Glomerular visceral epithelial cell (primary cell): Measurements from ENCODE around the gene KRT8.
"Not testable (repeated sequence)": the region's sequence is repeated elsewhere in the genome, so short reads cannot be mapped to it uniquely, and the experiment has no call there.

Experiments
- DNase-seq: peaks from one replicate; pipeline ENCODE4 v3.0.0-alpha.2; 2016; ENCODE audit errors: extremely low spot score

The KRT8 gene

DNA sequence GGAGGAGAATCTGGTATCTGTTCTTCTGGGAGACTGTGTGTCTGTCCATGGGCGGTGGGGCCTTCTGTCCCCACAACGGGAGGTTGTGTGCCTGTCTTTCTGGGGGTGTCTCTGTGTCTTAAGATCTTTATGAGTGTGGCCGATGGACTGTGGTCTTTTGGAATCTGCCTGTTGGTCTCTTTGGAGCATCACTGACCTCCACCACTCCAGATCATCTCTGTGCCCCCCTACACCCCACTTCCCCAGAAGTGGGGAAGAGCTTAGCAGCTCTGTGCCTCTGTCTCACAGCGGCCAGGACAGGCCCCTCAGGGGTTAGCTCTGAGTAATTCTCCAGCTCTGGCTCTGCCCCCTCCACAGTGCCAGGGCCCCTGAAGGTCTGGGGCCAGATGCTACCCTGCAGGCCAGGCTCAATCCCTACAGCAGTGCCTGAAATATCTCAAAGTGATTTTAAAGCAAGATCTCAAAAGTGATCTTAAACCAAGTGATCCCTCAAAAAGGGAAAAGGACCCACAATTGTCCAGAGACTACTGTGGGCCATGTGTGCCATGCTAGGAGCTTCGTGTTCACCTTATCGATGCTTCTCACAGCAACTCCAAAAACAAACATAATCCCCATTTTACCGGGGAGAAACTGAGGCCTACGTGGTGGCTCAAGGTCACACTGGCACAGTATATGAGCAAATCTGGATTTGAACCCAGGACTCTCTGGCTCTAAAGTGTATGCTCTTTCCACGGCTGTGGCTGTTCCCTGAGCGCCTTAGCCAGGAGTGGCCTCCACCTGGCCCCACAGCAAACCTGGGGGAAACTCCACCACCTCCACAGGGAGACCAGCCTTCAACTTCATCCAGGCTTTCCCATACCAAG, 30.1 kb downstream of the KRT8 start:
- no peak for DNase-seq

DNA sequence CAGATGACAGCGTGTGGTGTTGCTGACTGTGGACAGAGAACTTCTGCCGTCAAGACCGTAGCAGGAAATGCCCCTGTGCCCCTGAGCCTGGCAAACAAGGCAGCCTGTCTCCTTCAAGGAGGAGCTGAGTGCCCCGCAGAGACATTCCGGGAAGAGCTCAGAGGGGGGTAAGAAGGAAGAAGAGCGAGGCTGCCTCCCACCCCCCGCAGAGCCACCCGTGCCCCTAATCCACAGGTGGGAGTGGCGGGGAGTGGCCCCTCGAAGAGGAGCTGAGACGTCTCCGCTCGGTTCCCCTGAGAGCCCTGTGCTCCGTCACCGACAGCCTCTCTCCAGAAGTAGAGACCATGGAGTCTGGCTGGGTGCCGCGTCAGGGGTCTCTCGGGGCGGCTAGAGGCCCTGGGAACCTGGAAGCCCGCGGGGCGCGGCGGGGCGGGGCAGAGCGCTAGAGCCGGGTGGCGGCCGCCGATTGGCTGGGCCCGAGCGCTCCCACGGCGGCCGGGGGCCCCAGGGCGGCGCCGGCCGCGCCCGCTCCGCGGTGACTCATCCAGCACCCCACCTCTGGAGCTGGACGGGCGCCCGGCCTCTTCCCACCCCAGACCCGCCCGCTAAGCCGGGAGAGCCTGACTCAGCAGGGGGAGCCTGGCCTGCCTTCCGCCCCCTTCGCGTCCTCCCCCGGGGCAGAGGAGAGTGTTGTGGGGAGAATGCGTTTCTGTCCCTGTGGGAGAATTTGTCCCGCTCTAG, 30.9 kb downstream of the KRT8 start:
- DNase-seq, result peak; percentile 95

DNA sequence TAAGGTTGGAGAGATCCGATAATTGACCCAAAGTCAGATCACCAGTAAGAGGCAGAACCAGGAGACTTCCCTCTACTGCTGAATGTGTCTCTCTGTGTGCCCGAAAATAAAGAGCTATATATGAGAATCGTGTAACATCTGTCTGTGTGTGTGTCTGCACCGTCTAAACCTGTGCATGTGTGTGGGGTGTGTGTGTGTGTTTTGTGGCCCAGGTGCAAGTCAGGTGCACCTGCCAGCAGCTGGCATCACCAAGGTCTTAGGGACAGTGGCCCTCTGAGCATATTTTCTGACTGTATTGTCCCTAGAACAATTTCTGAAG, 31.4 kb downstream of the KRT8 start:
- no peak for DNase-seq

DNA sequence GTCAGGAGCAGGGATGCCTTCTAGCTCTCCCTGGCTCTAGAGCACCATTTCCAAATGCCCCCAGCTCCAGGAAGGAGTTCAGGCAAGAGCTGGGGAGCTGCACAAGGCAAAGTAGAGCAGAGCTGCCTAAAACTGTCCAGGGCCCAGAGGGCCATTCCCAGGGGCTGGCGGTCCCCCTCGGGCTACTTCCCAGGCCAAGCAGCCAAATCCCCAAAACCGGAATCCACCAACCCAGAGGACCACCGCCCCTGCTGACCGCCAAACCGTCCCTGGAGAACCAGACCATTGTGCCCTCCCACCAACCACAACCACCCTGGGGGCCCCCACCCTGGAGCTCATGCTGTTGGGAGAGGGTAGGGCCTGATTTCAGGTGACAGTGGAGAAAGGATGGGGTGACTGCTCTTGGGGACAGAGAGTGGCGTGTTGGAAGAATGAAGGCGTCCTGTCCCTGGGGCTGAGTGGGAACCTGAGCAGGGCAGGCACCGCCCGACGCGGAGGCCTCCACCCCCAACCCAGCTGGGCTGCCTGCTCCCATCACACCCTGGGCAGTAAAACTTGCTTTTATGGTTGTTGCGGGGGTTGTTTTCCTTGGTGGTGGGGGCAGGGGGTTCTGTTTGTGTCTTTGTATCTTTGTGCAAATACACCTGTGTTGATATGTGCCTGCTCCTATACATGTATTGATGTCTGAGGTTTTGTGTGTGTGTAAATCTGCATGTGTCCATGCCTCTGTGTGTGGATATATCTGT, 32.1 kb downstream of the KRT8 start:
- DNase-seq, result no peak

DNA sequence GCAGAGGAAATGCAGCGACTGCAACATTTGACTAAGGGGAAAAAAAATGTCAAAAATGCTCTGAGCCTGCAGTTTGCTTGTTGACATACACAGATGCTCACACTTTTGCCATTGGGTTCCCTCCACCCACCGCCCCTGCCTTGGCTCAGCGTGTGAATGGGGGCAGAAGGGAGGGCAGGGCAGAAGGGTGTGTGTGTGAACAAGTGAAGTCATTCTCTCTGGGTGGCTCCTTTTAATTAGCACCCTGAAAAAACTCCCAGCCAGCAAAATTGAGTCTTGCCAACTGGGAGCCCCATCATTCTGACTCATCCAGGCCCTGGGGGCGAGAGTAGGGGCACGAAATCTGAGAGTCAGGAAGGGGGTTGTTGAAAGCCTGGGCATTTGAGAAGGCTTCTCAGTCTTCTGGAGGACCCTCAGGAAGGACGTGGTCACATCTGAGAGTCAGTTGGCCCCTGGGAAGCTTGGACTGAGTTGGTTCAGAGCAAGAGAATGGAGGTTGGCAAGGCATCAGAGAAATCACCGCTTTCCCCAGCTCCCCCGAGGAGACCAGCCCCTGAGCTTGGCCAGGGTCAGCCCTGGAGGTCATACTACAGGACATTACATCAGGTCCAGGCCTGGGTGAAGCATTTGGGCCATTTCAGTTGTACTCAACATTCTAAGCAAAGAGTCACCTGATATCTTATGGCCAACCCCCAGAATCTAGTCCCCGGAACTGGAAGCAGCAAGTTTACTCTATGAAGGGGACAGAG, 33.4 kb downstream of the KRT8 start:
- peak; percentile 50 for DNase-seq

DNA sequence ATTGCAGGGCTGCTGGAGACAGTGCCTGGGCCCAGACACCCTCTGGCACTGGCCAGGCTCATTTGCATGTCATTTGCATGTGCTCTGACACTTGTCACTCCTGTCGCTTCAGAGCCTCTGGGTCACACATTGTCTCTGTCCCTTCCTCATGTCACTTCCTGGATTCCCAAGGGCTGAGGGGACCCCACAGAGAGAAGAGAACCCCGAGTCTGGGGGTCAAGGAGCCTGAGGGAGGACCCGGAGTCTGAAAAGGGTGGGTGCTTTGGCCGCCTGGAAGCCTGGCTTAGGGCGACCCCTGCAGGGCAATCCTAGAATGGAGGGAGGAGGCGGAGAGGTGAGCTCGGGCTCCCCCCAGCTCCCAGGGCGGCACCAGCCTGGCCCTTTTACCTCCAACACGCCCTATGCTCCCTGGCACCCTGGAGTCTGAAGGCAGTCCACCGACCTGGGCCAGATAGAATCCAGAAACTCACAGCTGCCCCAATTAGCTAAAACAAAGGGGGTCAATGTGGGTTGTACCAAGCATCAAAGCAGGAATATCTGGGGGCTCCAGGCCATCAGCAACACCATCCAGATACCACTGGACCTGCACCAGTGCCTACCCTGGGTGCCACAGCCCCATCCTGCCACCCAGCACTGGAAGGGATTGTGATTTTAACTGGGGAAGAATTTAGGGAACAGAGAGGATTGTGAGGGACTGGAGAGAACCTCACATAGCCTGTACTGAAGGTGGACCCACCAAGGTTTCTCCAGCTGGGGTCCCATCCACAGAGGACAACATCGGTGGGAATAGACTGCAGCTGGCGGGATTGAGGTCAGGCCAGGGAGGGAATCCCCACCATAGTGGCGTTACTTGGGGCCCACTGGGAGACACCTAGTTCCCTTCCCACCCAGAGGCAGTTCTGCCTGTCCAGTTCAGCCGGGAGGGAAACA, 34.2 kb downstream of the KRT8 start:
- DNase-seq, result peak; percentile 54

DNA sequence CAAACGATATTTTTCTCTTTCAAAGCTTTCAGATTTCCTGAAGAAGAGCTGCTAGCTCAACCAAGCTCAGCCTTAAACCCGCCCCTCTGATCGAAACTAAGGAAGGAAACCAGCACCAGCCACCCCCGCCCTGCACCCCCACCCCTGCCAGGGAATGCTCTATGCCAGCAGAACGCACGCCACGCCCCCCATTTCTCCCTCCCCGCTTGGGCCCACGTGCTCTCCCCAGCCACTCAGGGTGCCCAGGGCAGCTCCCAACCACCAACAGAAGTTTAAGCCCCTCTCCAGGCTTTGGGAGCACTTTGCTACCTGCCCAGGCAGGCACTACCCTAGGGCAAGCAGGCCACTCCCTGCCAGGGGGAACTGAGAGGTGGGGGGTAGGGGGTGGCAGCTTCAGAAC, 37.2 kb downstream of the KRT8 start:
- no peak for DNase-seq

DNA sequence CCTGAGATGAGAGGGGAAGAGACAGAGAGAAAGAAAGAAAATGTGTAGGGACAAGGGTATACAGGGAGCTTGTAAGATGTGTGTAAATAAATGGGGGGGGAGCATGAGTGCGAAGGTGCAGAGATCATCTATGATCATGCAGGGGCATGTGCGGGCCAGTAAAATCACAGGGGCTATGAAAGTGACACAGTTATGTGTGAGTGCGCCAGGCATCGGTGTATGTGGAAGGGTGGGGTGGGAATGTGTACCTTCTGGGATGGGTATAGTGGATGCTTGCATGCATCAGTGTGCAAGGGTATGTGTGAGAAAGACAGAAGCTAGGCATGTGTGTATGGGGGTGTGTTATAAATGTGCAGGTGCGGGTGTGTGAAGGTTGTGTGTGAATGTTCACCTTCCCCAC, 37.7 kb downstream of the KRT8 start:
- no peak for DNase-seq

DNA sequence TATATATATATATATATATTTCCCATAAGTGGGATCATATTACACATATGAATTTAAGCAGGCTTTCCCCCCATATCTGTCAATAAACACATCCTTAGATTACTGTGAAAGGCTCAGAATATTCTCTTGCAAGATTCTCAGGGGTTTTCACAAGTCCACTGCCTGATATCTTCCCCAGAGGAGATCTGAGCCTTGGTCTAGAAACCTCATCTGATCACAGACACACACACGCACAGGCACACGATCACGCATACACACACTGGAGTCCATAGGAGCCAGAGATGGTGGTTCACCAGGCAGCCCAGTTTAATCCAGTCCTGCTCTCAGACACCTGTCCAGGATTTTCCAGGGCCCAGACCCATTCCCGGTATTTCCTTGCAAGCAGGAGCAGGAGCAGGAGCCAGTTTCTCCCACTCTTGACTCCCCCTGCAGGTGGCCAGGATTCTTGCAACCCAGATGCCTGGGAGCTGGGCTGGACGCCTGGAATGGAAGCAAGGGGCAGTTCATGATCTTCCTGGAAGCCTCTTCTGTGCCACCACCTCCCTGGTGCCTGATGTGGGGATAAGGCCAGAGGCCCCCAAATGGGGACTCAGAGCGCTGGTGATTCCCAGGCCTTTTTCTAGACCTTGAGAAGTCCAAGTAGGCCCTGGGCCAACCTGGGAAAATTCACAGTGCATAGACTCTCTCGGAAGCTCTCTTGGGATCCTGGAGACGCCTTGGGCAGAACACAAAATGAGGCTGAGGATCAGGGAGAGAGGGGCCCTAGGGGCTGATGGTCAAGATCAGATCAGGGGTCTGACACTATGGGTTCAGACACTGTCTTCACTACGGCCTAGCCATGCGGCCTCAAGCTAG, 39.6 kb downstream of the KRT8 start:
- DNase-seq, result peak; percentile 79

DNA sequence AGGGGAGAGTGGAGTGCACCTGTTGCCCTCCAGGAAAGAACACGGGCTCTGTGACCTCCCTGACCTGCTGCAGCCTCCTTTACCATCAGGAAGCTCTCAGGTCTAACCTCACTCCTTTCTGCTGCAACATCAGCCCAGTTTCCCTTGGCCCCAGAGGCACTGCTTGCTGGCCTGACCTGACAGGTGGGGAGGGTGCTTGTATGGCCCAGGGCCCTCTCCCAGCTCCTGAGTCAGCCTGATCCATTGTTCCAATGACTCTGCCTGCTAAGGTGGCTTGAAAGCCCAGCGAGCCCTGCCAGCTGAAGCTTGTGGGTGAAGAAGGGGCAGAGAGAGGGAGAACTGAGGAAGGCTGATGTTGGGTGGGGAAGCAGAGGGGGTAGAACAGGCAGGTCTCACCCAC, 42.9 kb downstream of the KRT8 start:
- no peak for DNase-seq

DNA sequence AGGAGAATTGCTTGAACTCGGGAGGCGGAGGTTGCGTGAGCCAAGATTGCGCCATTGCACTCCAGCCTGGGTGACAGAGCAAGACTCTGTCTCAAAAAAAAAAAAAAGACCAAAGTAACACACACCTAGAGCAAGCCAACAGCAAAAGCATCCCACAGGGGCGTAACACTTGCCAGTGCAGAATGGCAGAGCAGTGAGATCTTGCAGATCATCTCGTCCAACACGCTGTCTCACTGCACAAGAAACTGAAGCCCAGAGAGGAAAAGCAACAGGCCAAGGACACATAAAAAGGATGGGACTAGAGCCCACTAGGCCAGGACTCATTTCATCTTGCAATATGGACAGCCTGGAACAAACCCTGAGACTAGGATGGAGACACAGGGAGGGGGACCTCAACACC, 43.4 kb downstream of the KRT8 start:
- DNase-seq, result no peak

DNA sequence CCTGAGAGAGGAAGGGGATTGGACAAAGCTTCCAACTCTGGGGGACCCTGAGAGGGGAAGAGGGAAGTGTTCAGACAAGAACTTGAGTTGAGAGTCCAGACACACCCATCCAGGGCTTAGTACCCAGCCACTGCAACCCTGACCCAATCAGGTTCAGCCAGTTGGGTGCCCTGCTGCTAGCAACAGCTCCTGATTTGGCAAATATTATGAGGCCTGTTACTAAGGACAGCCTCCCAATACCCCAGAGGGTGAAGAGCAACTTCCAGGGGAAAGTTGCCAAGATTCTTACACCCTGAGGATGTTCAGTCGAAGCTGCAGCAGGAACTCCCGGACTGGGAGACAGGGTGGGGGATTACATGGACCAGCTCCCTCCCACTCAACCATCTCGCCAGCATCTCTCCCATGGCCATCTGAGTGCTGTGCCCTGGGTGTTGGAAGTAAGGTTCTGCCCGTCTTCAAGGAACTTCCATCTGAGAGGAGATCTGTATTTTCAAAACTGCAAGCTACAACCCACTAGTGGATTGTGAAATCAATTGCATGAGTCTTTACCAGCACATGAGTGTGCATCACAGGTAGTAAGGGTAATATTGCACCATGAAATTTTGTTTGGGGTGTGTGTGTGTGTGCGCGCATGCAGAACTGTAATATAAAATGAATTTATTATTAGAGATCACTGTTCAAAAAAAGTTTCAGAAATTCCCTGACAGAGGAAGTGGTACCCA, 44.6 kb downstream of the KRT8 start:
- peak; percentile 67 for DNase-seq

DNA sequence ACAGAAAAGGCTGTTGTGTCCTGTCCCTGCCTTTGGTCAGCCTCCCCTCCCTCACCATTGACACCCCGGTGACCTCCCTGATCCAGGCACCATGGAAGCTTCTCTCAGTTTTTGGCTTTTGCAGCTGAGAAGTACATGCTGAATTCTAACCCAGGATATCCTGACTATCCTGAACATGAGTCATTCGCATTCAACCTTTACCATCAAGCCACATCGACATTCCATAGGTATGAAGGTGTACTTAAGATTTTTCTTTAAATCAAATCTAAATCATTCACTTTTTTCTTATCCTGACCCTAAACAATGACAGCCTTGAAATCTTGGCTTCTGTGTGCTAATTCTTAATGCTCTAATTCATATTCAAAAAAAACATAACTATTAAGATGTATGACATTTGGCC, 47.4 kb downstream of the KRT8 start:
- no peak for DNase-seq

DNA sequence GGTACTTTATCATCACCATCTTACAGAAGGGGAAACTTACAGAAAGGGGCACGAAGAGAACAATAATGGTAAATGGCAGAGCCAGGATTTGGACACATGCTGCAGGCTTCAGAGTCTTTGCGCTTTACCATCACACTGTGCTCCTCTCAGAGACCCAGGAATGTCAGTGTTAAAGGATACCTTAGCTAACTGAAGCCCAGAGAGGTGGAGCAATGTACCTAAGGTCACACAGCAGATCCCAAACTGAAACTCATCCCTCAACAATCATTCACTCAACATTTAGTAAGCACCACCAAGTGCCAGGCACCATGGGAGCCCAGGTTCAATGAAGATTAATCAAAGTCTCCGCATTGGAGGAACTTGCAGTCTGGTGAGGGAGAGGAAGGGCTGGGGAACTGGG, 48.1 kb downstream of the KRT8 start:
- DNase-seq, result no peak

DNA sequence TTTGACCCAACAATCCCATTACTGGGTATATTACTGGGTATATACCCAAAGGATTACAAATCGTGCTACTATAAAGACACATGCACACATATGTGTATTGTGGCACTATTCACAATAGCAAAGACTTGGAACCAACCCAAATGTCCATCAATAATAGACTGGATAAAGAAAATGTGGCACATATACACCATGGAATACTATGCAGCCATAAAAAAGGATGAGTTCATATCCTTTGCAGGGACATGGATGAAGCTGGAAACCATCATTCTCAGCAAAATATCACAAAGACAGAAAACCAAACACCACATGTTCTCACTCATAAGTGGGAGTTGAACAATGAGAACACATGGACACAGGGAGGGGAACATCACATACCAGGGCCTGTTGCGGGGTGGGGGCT, 48.8 kb downstream of the KRT8 start:
- not testable (repeated sequence) for DNase-seq

DNA sequence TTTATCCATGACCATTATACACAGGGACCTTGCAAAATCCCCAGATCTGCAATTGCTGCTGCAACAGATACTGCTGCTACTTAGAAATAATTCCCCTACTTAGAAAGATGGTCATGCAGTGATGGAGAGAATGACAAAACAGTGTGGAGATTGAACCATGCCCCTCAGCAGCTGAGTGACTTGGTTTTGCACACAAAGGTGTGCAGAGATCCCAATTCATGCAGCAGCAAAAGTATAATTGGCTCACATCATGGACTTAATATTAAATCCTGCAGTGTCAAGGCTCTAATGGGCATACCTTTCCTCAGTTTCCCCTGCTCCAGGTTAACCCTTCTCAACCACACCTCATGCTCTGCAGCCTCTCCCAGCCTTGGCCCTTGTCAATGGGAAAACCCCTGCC, 53.1 kb downstream of the KRT8 start:
- no peak for DNase-seq

DNA sequence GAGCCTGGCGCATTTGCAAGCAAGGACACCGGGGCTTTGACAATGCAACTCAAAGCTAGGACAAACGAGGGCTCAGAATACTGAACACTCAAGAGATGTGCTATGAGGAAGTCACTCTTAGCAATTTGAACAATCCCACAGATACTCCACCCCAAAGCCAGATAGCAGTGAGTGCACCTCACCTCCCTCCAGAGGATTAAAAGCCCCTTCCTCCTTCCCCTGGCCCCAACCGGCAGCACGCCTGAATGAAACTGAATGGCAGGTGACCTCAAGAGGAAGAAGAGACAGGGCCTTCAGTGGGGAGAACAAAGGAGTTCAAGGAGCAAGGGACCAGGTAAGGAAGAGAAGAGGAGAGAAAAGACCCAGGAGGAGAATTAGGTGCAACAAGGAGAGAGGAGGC, 54.2 kb downstream of the KRT8 start:
- DNase-seq, result no peak

DNA sequence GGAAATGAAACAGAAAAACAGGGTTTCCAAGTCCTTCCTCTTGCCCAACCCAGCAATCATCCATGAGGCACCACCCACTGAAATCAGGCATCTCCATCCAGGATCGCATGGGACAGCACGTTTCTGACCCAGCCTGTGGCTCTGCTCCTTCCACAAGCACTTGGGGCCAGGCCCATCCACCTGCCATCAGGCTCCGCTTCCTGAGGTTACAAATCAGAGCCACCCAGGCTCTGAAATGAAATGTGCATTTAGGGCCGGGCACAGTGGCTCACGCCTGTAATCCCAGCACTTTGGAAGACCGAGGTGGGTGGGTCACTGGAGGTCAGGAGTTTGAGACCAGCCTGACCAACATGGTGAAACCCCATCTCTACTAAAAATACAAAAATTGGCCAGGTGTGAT, 55.4 kb downstream of the KRT8 start:
- no peak for DNase-seq

DNA sequence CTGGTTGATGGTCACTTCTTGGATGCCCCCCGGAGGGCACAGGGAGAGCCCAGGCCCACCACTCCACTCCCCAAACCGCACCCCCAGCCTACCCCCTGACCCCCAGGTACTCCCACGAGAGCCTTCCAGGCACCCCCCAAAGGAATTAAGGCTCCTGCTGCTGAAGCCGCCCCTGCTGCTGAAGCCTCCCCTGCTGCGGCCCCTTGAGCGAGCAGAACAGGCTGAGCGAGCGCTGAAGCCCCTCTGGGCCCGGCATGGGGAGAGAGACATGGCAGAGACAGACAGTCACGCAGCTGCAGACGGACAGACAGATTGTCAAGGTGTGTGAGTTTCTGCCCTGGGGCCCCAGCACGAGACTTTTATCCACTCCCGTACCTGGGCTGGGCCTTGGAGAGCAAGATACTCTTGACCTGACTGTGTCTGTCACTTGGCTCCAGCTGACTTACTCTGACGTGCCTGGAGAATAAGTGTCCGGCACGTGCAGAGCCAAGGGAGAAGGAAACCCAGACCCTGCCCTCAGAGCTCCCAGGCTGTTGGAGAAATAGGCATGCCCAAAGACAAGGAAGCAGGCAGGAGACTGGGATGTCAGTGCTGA, 56.1 kb downstream of the KRT8 start, which contains the start of gene KRT78:
Gene KRT78 (minus strand): TSS at position 334 of the 595 bp plus-strand sequence. CDS start 64 bp downstream, at position 270.
- no peak for DNase-seq
